Activated naive CD8-positive, alpha-beta T cell treated with anti-CD3 and anti-CD28 coated beads, Interleukin-2, amount 10 ng/mL, durations not matched to agents 7 days and 5 days (primary cell): Measurements from ENCODE around the gene TMEM126A. TPM values are rescaled to one million over a fixed set of nuclear protein-coding genes. Genes with fewer than 3 reads are reported as not detected.
"Not testable (repeated sequence)": the region's sequence is repeated elsewhere in the genome, so short reads cannot be mapped to it uniquely, and the experiment has no call there.

Experiments used
- ATAC-seq: fragments of 150-1000 bp; cut with Tn5 transposase; one replicate; pipeline ENCODE4 v1.10.0; 2021; ENCODE audit warnings: low read depth, moderate library complexity
- POLR2A ChIA-PET: fragments of 350-600 bp; sonication (Branson Sonifier 250); formaldehyde crosslinking; loops from one replicate; lab custom pipeline; 2021; ENCODE audit warnings: antibody characterized with exemption; lab: Charles Lee
- DNase-seq: peaks from one replicate; pipeline ENCODE4 v3.0.0; 2021
- H3K27ac Mint-ChIP-seq: one replicate; pipeline ENCODE4 v1.8.0; 2022; ENCODE audit warnings: mild to moderate bottlenecking, mixed read lengths
- H3K27me3 Mint-ChIP-seq: one replicate; pipeline ENCODE4 v1.8.0; 2022; ENCODE audit warnings: mild to moderate bottlenecking, moderate library complexity, mixed read lengths
- H3K36me3 Mint-ChIP-seq: one replicate; pipeline ENCODE4 v1.8.0; 2021; ENCODE audit warnings: mild to moderate bottlenecking, mixed read lengths
- H3K4me1 Mint-ChIP-seq: one replicate; pipeline ENCODE4 v1.8.0; 2021; ENCODE audit warnings: mixed read lengths
- H3K4me3 Mint-ChIP-seq: one replicate; pipeline ENCODE4 v1.8.0; 2022; ENCODE audit warnings: mild to moderate bottlenecking, moderate library complexity, mixed read lengths
- H3K9me3 Mint-ChIP-seq: one replicate; pipeline ENCODE4 v1.8.0; 2021; ENCODE audit warnings: mixed read lengths
- total RNA-seq, 2 experiments: library from RNA; stranded (reverse); gene quantifications; one replicate each; pipeline ENCODE4 v1.2.3, GENCODE V29; 2021

The TMEM126A gene
- total RNA-seq, 2 experiments from 2014 or later, result 27.2 to 28.8 TPM

DNA sequence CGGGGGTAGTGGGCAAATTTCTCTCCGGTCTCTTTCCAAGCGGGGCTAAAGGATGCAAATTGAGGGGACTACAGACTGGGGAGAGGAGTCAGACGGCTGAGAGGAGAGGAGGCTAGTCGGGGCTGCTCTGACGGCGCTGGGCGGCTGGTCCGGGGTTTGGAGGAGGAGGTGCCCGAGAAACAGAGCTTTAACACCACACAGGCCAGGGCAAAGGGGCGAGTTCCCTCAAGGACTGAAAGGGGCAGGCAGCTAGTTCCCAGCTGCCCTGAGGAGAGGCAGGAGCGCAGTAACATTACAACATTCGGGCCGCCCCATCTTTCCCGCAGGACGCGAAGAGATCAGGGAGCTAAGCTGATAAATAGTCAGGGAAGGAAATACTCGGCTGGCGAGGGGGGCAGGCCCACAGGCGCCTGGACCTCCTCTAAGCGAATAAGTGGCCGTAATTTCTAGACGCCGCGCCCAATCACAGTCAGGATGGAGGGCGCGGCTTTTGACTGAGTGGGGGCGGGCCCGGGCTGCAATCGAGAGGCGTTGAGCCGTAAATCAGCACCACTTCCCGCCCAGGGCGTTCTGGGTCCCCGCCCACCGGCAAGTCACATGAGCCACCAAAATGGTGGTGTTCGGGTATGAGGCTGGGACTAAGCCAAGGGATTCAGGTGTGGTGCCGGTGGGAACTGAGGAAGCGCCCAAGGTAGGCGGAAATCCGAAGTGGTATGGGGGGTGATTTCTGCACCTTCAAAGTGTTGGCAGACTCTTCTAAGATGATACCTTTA lies 19.6 kb upstream of the TMEM126A start, which contains the start of gene TMEM126B:
Gene TMEM126B (plus strand): TSS at position 596 of the 773 bp plus-strand sequence. CDS start 15 bp downstream, at position 611.
- peaks cover 16% of the 10 kb centered on the region for H3K36me3 Mint-ChIP-seq
- peak within 1 kb of the TSS; percentile 97 for H3K4me3 Mint-ChIP-seq
- peaks cover 2% of the 10 kb centered on the region for H3K27me3 Mint-ChIP-seq
- no peaks in the 10 kb centered on the region for H3K9me3 Mint-ChIP-seq
- DNase-seq (peak; percentile 94), ATAC-seq (peak; percentile 99)
- H3K4me1 Mint-ChIP-seq, result peaks cover 29% of the 10 kb centered on the region
- POLR2A ChIA-PET, result interaction anchor here (0.7 to 3.8 kb wide), 12 partner anchors 17 to 674 kb away, joined by 3 to 48 read pairs (median 4); partner anchors contain the start of genes CCDC83, CREBZF, EED and HIKESHI
- peak within 1 kb of the TSS; percentile 95 for H3K27ac Mint-ChIP-seq

DNA sequence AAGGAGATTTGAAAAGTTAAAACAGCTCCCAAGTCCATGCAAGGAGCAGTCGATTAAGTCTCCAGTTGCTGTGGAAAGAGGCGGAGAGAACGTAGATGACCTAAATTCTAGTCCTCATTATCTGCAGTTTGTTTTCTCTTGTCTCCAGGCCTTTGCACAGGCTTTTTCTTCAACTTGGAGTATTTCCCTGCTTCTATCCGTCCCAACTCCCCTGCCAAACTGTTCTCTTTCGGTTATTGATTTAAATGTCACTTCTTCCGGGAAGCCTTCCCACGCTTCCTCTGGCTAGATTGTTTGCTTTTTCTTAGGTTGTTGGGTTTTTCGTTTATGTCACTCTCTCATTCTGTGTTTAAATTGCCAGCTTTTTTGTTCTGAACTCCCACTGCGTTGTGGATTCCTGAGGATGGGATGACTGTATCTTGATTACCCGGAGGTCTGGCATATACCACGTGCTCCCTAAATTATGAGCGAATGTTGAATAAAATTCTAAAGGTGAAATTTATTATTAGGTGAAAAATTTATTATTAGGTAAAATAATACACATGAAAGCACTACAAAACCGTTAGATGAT lies 18.9 kb upstream of the TMEM126A start:
- ATAC-seq (peak; percentile 4), DNase-seq (no peak)
- Mint-ChIP-seq H3K4me1 (peaks cover 32% of the 10 kb centered on the region), H3K27ac (peak overlapping the region; percentile 95), H3K4me3 (peak overlapping the region; percentile 97), H3K36me3 (peaks cover 16% of the 10 kb centered on the region), H3K27me3 (peaks cover 2% of the 10 kb centered on the region), H3K9me3 (no peaks in the 10 kb centered on the region)
- POLR2A ChIA-PET, result interaction anchor here (0.7 to 3.8 kb wide), 9 partner anchors 16 to 673 kb away, joined by 3 to 48 read pairs (median 4); partner anchors contain the start of genes CREBZF, EED, HIKESHI and TMEM126A

DNA sequence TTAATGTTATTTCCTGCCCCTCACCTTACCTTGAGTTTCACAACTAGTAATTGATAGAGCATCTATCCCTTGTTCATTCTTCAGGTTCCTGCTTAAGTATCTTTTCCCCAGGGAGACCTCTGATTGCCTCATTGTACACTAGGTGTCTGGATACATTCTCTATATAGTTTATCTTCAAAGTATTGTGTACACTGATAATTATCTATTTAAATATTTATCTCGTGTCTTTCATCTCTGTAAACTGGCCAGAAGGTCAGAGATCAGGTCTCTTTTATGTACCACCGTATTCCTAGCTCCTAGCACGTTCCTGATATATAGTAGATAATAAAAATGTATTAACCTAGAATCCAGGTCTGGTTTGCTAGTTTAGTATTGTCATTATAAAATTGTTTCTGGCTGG lies 13.0 kb upstream of the TMEM126A start:
- Mint-ChIP-seq H3K4me1 (peaks cover 9% of the 10 kb centered on the region), H3K4me3 (no peak overlapping the region), H3K36me3 (peaks cover 30% of the 10 kb centered on the region), H3K27ac (no peak overlapping the region), H3K27me3 (no peaks in the 10 kb centered on the region), H3K9me3 (no peaks in the 10 kb centered on the region)
- DNase-seq (no peak), ATAC-seq (no peak)
- POLR2A ChIA-PET, result interaction anchor here (4.7 kb wide), 1 partner anchor 13 kb away, joined by 22 read pairs; the partner anchor contains the start of gene TMEM126A

- POLR2A ChIA-PET, result no interaction called here
- peaks cover 6% of the 10 kb centered on the region for H3K36me3 Mint-ChIP-seq
- no peak for ATAC-seq
- H3K4me1 Mint-ChIP-seq, result peaks cover 5% of the 10 kb centered on the region
- H3K4me3 Mint-ChIP-seq, result no peak overlapping the region
- DNase-seq, result no peak
- no peaks in the 10 kb centered on the region for H3K9me3 Mint-ChIP-seq
- peaks cover 32% of the 10 kb centered on the region for H3K27me3 Mint-ChIP-seq
- no peak overlapping the region for H3K27ac Mint-ChIP-seq
These were observed 4.6 kb upstream of the TMEM126A start for GRCh38 chr11:85643191-85643614.

DNA sequence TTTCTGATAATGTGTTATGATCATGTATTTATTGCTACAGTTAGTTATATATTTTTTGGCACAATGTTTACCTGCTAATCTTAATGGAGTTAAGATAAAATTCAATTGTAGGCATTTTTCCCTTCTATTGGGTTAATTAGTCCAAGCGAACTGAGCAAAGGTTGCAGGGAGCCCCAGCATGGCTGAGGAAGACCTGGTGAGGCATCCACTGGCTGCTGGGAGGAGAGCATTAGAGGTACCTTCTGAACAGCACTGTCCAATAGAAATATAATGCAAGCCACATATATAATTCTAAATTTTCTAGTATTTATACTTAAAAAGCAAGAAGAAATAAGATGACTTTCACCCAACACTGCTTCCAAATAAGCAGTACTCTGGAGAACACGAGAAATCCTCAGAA lies 689 bp upstream of the TMEM126A start:
- ATAC-seq (no peak), DNase-seq (no peak)
- H3K4me1 Mint-ChIP-seq, result peaks cover 23% of the 10 kb centered on the region
- H3K27me3 Mint-ChIP-seq, result peaks cover 27% of the 10 kb centered on the region
- no peaks in the 10 kb centered on the region for H3K9me3 Mint-ChIP-seq
- peaks cover 7% of the 10 kb centered on the region for H3K36me3 Mint-ChIP-seq
- POLR2A ChIA-PET, result interaction anchor here (0.7 to 4.0 kb wide), 16 partner anchors 9 to 655 kb away, joined by 3 to 72 read pairs (median 5); partner anchors contain the start of genes CCDC83, CREBZF, DLG2 and EED
- peak overlapping the region; percentile 99 for H3K4me3 Mint-ChIP-seq
- peak overlapping the region; percentile 99 for H3K27ac Mint-ChIP-seq

GRCh38 chr11:85651118-85651517 lies 3.4 kb downstream of the TMEM126A start:
- H3K4me1 Mint-ChIP-seq, result peaks cover 39% of the 10 kb centered on the region

DNA sequence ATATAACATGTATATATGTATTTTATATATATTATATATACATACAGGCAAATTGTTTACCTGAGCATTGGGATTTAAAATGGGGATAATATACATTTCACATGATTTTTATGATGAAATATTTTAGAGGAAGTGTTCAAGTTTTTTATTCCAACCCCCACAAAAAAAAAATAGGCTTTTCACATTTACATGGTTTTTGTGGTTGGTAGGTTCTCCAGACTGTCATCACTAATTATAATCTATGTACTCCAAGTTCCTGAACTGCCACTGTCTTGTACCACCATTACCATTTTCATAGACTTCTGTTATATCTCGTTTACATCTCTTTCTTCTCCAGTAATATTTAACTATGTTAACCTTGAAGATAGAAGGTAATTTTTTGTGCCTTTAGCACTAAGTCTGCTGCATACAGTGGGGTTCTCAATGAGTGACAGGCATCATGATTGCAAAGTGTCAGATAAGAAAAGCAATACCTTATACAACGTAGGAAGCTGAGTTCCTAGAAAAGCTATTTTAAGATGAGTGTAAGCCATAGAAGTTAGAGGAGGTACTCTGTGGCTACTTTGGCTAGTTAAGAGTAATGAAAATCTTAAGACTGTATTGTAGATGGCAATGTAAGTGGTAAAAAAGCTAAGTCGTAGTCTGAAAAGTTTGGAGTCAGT lies 5.2 kb downstream of the TMEM126A start:
- no peak for DNase-seq
- Mint-ChIP-seq H3K4me1 (peaks cover 35% of the 10 kb centered on the region), H3K9me3 (no peaks in the 10 kb centered on the region), H3K27ac (peak overlapping the region; percentile 68), H3K4me3 (peak overlapping the region; percentile 42), H3K27me3 (no peaks in the 10 kb centered on the region), H3K36me3 (peaks cover 12% of the 10 kb centered on the region)
- peak; percentile 40 for ATAC-seq
- POLR2A ChIA-PET, result interaction anchor here (1.4 to 3.2 kb wide), 2 partner anchors 12 to 25 kb away, joined by 3 to 25 read pairs; partner anchors contain the start of genes CREBZF and TMEM126B

More at GRCh38 chr11:85651118-85651517, 3.4 kb downstream of the TMEM126A start:
- POLR2A ChIA-PET, result interaction anchor here (3.2 kb wide), 1 partner anchor 13 kb away, joined by 25 read pairs; the partner anchor contains the start of gene CREBZF
- Mint-ChIP-seq H3K27ac (no peak overlapping the region), H3K27me3 (no peaks in the 10 kb centered on the region), H3K36me3 (peaks cover 10% of the 10 kb centered on the region), H3K9me3 (no peaks in the 10 kb centered on the region), H3K4me3 (no peak overlapping the region)
- no peak for DNase-seq
- ATAC-seq, result no peak

DNA sequence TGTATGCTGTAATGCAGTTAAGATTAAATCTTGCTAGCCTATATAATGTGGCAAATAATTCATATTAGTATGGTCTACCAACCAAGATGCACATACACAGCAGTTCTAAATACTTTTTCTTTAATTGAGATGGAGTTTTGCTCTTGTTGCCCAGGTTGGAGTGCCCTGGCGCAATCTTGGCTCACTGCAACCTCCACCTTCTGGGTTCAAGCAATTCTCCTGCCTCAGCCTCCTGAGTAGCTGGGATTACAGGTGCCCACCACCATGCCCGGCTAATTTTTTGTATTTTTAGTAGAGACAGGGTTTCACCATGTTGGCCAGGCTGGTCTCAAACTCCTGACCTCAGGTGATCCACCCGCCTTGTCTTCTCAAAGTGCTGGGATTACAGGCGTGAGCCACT lies 6.6 kb downstream of the TMEM126A start:
- H3K4me1 Mint-ChIP-seq, result peaks cover 38% of the 10 kb centered on the region
- H3K27ac Mint-ChIP-seq, ATAC-seq, H3K4me3 Mint-ChIP-seq, H3K9me3 Mint-ChIP-seq, H3K27me3 Mint-ChIP-seq, DNase-seq: not testable (repeated sequence)
- POLR2A ChIA-PET, result interaction anchor here (1.4 to 3.2 kb wide), 2 partner anchors 10 to 26 kb away, joined by 3 to 25 read pairs; partner anchors contain the start of genes CREBZF and TMEM126B
- H3K36me3 Mint-ChIP-seq, result peaks cover 15% of the 10 kb centered on the region

DNA sequence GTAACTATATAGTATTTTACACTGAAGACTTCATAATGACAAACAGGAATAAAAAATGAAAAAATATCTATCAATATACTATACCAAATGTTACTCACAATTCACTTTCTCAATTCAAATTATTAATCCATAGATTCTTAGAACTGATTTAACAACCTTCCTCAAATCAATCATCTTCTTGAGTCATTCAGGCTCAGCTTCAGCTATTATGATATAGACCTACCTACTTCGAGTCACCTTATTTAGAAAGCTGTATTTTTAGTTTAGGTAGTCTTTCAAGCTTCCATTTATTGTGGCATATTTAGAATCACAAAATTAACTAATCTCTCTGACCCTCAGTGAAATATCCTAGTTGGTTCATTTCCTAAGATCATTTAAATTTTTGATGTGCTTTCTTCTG lies 9.0 kb downstream of the TMEM126A start:
- Mint-ChIP-seq H3K4me1 (peaks cover 47% of the 10 kb centered on the region), H3K4me3 (no peak overlapping the region), H3K27me3 (no peaks in the 10 kb centered on the region), H3K27ac (no peak overlapping the region), H3K36me3 (peaks cover 26% of the 10 kb centered on the region), H3K9me3 (no peaks in the 10 kb centered on the region)
- DNase-seq (no peak), ATAC-seq (no peak)
- POLR2A ChIA-PET, result interaction anchor here (2.0 to 2.9 kb wide), 2 partner anchors 9 to 29 kb away, joined by 8 to 11 read pairs; partner anchors contain the start of genes DLG2, TMEM126A and TMEM126B

DNA sequence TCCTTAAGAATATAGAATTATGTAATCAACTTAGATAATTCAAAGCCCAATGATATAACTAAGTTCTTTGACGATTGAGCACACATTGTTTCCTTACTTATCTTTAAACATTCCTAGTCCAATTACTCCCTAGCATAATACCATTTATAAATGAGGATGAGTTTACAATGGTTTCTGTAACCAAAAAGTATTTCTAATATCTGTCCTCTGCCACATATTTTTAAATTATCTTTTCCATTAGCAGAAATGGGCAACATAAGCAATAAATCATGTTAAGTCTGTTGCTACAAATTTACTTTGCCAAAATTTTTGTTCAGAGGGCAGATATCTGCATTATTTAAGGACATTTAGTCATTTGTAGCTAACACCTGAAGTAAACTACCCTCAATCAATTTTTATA lies 10.4 kb downstream of the TMEM126A start:
- no peaks in the 10 kb centered on the region for H3K27me3 Mint-ChIP-seq
- no peaks in the 10 kb centered on the region for H3K9me3 Mint-ChIP-seq
- POLR2A ChIA-PET, result interaction anchor here (1.1 to 2.9 kb wide), 2 partner anchors 8 to 31 kb away, joined by 3 to 11 read pairs; partner anchors contain the start of genes DLG2 and TMEM126B
- no peak overlapping the region for H3K4me3 Mint-ChIP-seq
- ATAC-seq, result no peak
- H3K36me3 Mint-ChIP-seq, result peaks cover 30% of the 10 kb centered on the region
- H3K4me1 Mint-ChIP-seq, result peaks cover 41% of the 10 kb centered on the region
- no peak overlapping the region for H3K27ac Mint-ChIP-seq
- DNase-seq, result no peak

GRCh38 chr11:85661972-85662664 lies 14.4 kb downstream of the TMEM126A start:
- POLR2A ChIA-PET, result interaction anchor here (0.8 to 1.4 kb wide), 4 partner anchors 13 to 147 kb away, joined by 3 to 4 read pairs (median 4); partner anchors contain the start of gene TMEM126A
- H3K27ac Mint-ChIP-seq, result no peak overlapping the region
- no peaks in the 10 kb centered on the region for H3K27me3 Mint-ChIP-seq
- H3K4me1 Mint-ChIP-seq, result peaks cover 44% of the 10 kb centered on the region
- peaks cover 36% of the 10 kb centered on the region for H3K36me3 Mint-ChIP-seq
- DNase-seq, result no peak
- H3K4me3 Mint-ChIP-seq, result peak overlapping the region; percentile 98
- ATAC-seq, result no peak
- H3K9me3 Mint-ChIP-seq, result no peaks in the 10 kb centered on the region
